Measurements from ENCODE around the gene FLT1.

Gene FLT1

DNA sequence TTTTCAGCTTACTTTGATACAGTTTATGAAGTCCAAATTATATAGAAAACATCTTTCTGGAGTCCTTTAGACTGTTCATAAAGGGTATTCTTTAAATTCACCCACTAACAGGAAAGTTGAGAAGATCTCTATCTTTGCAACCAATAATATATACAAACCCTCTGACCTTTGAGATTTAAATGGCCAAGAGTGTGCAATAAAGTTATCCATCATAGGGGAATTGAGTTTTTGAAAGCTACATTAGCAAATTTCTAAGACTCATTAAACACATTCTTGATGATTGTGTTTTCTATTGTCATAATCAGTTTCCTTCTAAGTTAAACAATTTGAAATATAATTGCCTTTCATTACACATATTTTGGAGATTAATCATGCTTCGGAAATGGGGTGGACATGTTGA lies 15.9 kb downstream of the FLT1 start:
- TF ChIP-seq FEZF1 (tag by site-specific recombination; IDR thresholded peaks at IDR 0.05): peak; percentile 81
- no peak for TF ChIP-seq ZSCAN30 (tag by site-specific recombination; IDR thresholded peaks at IDR 0.05)
- TF ChIP-seq, protein P1, sequence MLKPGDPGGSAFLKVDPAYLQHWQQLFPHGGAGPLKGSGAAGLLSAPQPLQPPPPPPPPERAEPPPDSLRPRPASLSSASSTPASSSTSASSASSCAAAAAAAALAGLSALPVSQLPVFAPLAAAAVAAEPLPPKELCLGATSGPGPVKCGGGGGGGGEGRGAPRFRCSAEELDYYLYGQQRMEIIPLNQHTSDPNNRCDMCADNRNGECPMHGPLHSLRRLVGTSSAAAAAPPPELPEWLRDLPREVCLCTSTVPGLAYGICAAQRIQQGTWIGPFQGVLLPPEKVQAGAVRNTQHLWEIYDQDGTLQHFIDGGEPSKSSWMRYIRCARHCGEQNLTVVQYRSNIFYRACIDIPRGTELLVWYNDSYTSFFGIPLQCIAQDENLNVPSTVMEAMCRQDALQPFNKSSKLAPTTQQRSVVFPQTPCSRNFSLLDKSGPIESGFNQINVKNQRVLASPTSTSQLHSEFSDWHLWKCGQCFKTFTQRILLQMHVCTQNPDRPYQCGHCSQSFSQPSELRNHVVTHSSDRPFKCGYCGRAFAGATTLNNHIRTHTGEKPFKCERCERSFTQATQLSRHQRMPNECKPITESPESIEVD (tag by site-specific recombination; IDR thresholded peaks at IDR 0.05): peak; percentile 86
- Histone ChIP-seq H3K4me1 (ENCODE audit: control insufficient read depth, insufficient read depth, low read length) (peaks cover 17% of the 10 kb centered on the region), H3K4me3 (ENCODE audit: low read depth, low read length) (no peak overlapping the region), H3K36me3 (ENCODE audit: control insufficient read depth in 2 of 2, insufficient read depth in 1 of 2, low read length in 2 of 2) (no peaks in the 10 kb centered on the region), H3K27ac (ENCODE audit: extremely low read depth, low read depth, low read length) (no peak overlapping the region), H3K9me3 (ENCODE audit: control insufficient read depth, insufficient read depth, low read depth, low read length) (no peaks in the 10 kb centered on the region)
- POLR2A ChIA-PET: no interaction called here
- CTCF ChIA-PET: interaction anchor here (0.6 kb wide), 1 partner anchor 157 kb away, joined by 3 read pairs; no protein-coding TSS in a partner anchor

DNA sequence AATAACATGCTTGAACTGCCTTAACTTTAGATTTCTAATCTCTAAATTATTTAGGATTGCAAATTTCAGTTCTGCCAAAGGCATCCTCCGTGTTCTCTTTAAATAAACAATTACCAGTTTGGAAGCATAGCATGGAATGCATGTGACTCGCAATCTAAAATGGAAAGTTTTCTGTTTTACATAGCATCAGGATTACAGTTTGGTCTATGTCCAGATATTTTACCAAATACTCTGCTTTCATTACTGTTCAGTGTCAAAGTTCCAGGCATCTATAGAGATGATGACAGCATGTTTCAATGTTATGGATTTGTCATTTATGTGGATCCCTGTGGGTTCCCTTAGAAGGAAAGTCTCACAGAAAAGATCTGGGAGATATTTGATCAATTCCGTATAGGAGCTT lies 16.8 kb downstream of the FLT1 start:
- peaks cover 17% of the 10 kb centered on the region for H3K4me1 ChIP-seq (ENCODE audit: control insufficient read depth, insufficient read depth, low read length)
- H3K27ac ChIP-seq (ENCODE audit: extremely low read depth, low read depth, low read length): no peak overlapping the region
- ChIA-PET POLR2A (no interaction called here), CTCF (no interaction called here)
- H3K9me3 ChIP-seq (ENCODE audit: control insufficient read depth, insufficient read depth, low read depth, low read length): no peaks in the 10 kb centered on the region
- H3K4me3 ChIP-seq (ENCODE audit: low read depth, low read length): no peak overlapping the region
- TF ChIP-seq ZNF624 (tag by site-specific recombination; IDR thresholded peaks at IDR 0.05) (no peak), ZNF600 (tag by site-specific recombination; IDR thresholded peaks at IDR 0.05) (peak; percentile 74)
- TF ChIP-seq, protein P1 (tag by site-specific recombination; IDR thresholded peaks at IDR 0.05): peak; percentile 80
- H3K36me3 ChIP-seq (ENCODE audit: control insufficient read depth in 2 of 2, insufficient read depth in 1 of 2, low read length in 2 of 2): no peaks in the 10 kb centered on the region

DNA sequence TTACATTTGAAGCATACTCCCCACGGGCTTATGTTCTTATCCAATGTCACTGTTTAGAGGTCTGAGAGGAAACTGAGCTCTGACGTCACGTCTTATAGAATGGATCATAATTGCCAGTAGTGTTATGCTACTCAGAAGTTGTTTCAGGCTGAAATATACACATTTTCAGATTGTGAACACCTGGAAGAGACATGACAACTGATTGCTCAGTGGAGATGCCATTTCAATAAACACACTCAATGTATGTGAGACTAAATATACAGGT lies 17.3 kb downstream of the FLT1 start:
- Histone ChIP-seq H3K27ac (ENCODE audit: extremely low read depth, low read depth, low read length) (no peak overlapping the region; the same call in 1 of the 2 replicates), H3K4me3 (ENCODE audit: low read depth, low read length) (no peak overlapping the region), H3K4me1 (ENCODE audit: control insufficient read depth, insufficient read depth, low read length) (peaks cover 17% of the 10 kb centered on the region), H3K9me3 (ENCODE audit: control insufficient read depth, insufficient read depth, low read depth, low read length) (no peaks in the 10 kb centered on the region), H3K36me3 (ENCODE audit: control insufficient read depth in 2 of 2, insufficient read depth in 1 of 2, low read length in 2 of 2) (no peaks in the 10 kb centered on the region)
- POLR2A ChIA-PET: no interaction called here
- CTCF ChIA-PET: no interaction called here
- TF ChIP-seq ZNF629 (tag by site-specific recombination; IDR thresholded peaks at IDR 0.05) (peak; percentile 91), ZSCAN23 (tag by site-specific recombination; IDR thresholded peaks at IDR 0.05) (no peak), ZNF707 (tag by site-specific recombination; IDR thresholded peaks at IDR 0.05) (no peak), ZNF600 (tag by site-specific recombination; IDR thresholded peaks at IDR 0.05) (0 out of 2 replicates have a peak, but pooled peaks have one; percentile 5), ZBTB21 (tag by site-specific recombination; IDR thresholded peaks at IDR 0.05) (peak; percentile 62; the same call in 1 of the 2 replicates), ZNF558 (tag by site-specific recombination; IDR thresholded peaks at IDR 0.05) (no peak), ZNF549 (tag by site-specific recombination; IDR thresholded peaks at IDR 0.05) (no peak), ZNF530 (tag by site-specific recombination; IDR thresholded peaks at IDR 0.05; ENCODE audit: low read depth) (no peak), ZNF155 (tag by site-specific recombination; IDR thresholded peaks at IDR 0.05) (no peak), SP2 (tag by site-specific recombination; IDR thresholded peaks at IDR 0.05) (no peak), ZNF791 (tag by site-specific recombination; IDR thresholded peaks at IDR 0.05) (no peak), ZNF560 (tag by site-specific recombination; IDR thresholded peaks at IDR 0.05; ENCODE audit: borderline replicate concordance) (no peak), ZEB2 (tag by site-specific recombination; IDR thresholded peaks at IDR 0.05) (0 out of 2 replicates have a peak, but pooled peaks have one; percentile 3), ZFP37 (tag by site-specific recombination; IDR thresholded peaks at IDR 0.05) (no peak), ZNF521 (tag by site-specific recombination; IDR thresholded peaks at IDR 0.05) (no peak), ZNF555 (tag by site-specific recombination; conservative IDR thresholded peaks at IDR 0.05) (no peak), ZNF571 (tag by site-specific recombination; IDR thresholded peaks at IDR 0.05) (no peak)
- TF ChIP-seq, protein P2, sequence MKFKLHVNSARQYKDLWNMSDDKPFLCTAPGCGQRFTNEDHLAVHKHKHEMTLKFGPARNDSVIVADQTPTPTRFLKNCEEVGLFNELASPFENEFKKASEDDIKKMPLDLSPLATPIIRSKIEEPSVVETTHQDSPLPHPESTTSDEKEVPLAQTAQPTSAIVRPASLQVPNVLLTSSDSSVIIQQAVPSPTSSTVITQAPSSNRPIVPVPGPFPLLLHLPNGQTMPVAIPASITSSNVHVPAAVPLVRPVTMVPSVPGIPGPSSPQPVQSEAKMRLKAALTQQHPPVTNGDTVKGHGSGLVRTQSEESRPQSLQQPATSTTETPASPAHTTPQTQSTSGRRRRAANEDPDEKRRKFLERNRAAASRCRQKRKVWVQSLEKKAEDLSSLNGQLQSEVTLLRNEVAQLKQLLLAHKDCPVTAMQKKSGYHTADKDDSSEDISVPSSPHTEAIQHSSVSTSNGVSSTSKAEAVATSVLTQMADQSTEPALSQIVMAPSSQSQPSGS (tag by site-specific recombination; IDR thresholded peaks at IDR 0.05; ENCODE audit: low read depth): peak; percentile 89
- TF ChIP-seq, protein P1 (tag by site-specific recombination; IDR thresholded peaks at IDR 0.05): 0 out of 2 replicates have a peak, but pooled peaks have one; percentile 1
- TF ChIP-seq, protein P3, sequence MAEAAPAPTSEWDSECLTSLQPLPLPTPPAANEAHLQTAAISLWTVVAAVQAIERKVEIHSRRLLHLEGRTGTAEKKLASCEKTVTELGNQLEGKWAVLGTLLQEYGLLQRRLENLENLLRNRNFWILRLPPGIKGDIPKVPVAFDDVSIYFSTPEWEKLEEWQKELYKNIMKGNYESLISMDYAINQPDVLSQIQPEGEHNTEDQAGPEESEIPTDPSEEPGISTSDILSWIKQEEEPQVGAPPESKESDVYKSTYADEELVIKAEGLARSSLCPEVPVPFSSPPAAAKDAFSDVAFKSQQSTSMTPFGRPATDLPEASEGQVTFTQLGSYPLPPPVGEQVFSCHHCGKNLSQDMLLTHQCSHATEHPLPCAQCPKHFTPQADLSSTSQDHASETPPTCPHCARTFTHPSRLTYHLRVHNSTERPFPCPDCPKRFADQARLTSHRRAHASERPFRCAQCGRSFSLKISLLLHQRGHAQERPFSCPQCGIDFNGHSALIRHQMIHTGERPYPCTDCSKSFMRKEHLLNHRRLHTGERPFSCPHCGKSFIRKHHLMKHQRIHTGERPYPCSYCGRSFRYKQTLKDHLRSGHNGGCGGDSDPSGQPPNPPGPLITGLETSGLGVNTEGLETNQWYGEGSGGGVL (tag by site-specific recombination; IDR thresholded peaks at IDR 0.05): no peak
